ENCODE data around the gene LSM6. TPM values are rescaled to one million over a fixed set of nuclear protein-coding genes. Genes with fewer than 3 reads are reported as not detected.
A peak's percentile ranks its signal among the peaks of the same experiment; 100 is the strongest.

Gene LSM6
- 17.1 and 23.5 TPM in 2 replicates for total RNA-seq

DNA sequence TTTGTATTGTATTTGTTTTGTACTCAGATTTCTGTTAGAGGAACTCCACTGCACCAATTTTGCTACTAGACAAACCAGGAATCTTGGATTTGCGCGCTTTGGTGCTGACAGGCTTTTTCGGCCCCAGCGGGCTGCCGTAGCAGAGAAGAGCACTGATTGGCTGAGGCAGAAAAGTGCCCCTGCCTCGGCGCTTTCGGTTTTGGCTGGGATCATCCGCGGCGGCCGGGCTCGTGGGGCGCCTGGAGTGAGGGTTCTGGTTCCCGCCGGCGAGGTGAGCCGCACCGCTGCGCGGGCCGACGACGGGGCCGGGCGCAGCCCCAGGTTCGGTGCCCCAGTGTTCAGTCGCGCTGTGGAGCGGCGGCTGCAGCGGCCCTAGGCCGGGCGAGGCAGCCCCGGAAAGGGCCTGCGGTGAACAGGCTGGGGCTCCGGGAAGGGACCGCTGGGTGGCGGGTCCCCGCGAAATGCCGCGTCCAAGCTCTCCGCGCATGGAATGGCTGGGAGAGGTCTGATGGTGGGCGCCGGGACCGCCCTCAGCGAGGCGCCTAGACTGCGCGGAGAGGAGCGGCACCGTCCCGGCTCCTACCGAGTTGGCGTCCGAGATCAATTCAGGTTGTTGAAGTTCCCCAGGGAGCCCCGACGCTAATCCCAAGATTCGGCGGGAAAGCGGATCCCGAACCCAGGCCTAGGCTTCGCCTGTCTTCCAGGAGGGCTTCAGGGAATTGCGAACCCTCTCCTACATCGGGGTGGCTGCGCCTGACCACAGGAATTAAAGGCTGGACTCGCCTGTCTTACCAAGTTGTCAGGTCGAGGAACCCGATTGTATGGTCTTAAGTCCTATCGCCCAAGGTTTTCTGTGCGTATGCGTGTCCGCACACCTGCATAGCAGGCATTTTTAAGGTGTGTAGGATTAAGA, at the start of gene LSM6:
TSS of gene LSM6 (plus strand) at position 178 of the 913 bp plus-strand sequence. CDS start 7,204 bp downstream, outside the sequence.
- peak; percentile 75 to 87 for DNase-seq (ENCODE audit: low read depth in 2 of 2)

DNA sequence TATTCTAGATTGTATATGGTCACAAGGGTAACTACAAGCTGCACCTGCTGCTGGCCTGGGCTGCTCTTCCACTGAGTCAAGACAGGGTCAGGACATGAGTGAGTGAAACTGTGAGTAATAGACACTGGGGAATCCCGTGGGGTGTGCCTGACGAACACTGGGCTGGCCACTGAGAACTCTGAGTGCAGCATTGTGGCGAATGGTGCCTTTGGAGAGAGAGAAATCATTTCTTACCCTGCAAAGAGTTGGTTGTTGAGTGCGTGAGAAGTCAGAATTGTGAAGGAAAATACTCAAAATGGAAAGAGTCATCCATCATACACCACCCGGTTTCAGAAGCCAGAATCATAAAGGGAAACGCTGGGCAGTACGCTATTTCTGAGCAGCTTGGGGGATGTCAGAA, 43.1 kb upstream of the LSM6 start:
- DNase-seq (ENCODE audit: low read depth in 2 of 2) = no peak

DNA sequence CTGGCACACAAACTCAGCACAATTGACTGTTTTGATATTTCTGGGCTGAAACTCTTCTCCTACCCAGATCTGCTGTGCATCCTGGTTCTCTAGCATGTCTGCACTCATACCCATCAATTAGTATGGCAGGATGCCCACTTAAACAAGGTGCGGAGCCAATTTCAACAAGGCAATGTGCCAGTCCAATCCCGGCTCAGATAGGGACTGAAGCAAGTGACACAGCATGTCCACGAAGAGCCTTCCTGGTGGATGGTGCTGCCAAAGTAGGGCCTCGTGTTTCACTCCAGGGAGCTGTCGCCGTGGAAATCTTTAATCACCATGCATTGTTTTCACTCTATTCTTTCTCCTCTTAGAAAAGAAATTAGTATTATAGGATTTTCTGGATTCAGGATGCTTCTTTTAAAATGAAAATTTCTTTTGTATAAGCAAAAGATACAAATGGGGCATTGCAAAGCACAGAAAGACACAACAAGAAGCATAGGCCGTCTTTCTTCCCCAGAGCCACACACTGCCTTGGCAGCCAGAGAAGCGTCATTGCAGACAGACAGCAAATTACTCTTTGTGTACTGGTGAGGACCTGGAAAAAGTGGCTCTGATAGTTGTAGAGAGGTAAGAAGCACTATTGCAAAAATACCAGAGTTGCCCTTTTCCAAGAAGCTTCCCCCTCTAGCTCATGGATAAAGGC, 40.6 kb upstream of the LSM6 start:
- peak; percentile 70 to 85 for DNase-seq (ENCODE audit: low read depth in 2 of 2)

DNA sequence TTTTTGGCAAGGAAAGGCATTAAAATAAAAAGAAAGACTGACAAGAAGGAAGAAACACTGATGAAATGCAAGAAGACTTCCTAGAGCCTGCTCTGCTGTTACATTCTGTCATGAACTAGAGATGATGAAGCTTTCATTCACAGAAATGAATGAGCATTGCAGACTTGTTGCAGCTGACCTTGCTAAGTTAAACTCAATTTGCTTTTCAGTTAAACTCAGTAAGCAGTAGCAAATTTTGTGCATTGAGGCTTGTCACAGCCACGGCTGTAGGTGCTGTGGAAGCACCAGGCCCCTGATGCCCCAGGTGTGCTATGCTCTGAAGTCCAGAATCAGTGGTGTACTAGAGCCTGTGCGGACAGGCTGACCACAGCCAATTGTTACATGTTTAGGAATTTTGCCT, 39.6 kb upstream of the LSM6 start:
- no peak for DNase-seq (ENCODE audit: low read depth in 2 of 2)

DNA sequence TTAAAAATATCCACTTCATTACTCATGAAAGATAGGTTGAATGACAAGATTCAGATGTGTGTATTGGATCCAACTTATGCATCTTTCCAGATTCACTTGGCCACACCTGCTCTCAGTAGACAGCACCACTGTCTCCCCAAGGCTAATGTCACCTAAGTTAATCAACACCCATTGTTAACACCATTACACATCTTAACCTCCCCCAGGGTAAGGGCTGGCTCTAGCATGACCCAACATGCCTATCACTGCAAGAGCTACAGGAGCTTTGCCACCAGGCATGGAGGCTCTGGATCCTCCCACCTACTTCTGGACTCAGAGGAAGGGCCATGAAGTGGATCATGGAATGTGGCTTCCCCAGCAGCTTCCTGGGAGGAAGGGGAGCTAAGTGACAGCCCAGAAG, 32.8 kb upstream of the LSM6 start:
- no peak for DNase-seq (ENCODE audit: low read depth in 2 of 2)

DNA sequence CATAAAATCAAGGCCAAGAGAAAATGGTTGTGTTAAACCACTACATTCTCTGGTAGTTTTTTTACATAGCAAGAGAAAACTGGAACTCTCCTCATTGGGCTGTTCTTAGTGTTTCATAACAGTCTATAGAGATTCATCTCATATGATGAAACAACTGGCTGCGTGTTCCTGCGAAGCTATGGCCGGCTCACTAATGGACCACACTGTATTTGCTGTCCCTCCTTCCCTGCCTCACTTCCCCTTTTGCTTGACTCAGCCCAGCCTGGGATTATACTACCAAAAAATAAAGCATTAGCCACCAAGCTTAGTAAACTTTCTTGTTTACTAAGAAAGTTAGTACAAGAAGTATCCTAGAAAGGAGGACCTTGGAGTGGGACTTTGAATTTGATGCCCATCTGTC, 31.6 kb upstream of the LSM6 start:
- DNase-seq (ENCODE audit: low read depth in 2 of 2) = no peak

DNA sequence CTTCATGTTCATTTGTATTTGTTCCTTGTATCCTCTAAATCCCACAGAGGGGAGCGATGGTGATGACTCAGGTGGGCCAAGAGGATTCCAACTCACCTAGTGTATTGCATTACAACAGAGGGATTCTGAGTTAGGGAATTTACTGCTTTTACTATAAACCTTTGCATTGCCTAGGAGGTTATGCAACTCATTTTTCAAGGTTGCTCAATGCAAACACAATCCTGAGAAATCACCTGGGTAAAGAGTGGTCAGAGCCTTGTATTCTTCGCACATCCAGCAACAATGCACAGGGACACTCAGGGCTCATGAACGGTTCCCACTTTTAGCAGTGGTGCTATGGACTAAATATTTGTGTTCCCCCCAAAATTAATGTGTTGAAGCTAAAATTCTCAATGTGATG, 28.6 kb upstream of the LSM6 start:
- DNase-seq (ENCODE audit: low read depth in 2 of 2) = no peak

DNA sequence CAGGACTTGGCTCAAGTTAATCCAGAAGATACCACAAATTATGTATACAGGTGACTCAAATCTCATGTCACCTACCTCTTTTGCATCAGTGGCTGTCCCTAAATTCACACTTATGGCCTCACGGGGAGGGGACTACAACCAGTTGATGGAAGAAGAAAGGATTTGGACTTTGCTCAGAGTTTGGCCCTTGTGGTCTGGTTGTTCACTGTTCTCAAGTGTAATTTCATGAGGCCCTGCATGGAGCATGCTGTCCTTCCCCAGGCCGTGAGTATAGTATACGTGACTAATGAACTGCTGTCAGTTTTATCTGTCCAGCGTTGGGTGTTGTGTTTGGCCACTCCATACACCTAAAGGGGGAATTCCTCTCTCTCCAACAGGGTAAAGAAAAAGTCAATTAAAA, 27.5 kb upstream of the LSM6 start:
- DNase-seq (ENCODE audit: low read depth in 2 of 2) = no peak

DNA sequence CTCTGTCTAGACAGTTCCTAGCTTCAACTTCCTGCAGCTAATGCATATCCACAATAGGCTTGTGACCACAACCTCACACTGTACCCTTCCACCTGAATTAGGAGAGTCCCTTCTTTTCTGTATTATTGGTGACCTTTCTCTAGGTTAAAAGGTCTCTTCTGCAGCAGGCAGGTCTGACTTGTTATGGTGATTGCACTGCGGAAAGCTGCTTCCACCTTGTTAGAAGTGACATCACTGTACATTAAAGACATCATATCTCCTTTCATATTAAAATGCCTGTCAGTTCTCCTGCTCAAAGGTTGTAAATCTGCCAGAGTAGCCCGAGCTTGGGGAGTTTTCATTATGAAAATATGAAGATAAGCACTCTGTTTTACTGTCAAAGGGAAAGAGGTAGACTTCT, 21.5 kb upstream of the LSM6 start:
- no peak for DNase-seq (ENCODE audit: low read depth in 2 of 2)

DNA sequence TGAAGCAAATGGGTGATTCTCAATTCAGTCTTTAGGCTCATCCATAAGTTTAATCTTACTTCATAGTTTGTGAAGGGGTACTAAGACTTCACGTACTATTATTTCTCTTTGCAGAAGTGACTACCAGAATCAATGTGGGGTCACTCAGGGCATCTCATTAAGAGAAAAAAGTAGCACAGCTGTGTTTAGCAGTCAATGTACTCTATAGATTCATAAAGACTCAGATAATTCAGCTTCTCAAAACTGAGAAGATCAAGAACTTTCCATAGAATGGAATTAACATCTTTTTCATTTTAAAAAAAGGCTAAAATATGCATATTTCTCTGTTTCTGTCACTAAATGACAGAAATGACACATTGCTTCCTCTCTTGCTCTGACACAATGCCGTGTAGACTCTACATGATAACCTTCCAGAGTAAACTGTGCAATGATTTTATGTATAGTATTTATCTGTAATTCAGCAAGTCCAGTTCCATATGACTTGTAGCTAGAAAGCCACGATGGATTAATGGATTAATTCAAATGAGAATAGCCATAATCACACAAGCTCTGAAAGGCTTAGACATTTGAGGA, 20.3 kb upstream of the LSM6 start:
- DNase-seq (ENCODE audit: low read depth in 2 of 2) = no peak

DNA sequence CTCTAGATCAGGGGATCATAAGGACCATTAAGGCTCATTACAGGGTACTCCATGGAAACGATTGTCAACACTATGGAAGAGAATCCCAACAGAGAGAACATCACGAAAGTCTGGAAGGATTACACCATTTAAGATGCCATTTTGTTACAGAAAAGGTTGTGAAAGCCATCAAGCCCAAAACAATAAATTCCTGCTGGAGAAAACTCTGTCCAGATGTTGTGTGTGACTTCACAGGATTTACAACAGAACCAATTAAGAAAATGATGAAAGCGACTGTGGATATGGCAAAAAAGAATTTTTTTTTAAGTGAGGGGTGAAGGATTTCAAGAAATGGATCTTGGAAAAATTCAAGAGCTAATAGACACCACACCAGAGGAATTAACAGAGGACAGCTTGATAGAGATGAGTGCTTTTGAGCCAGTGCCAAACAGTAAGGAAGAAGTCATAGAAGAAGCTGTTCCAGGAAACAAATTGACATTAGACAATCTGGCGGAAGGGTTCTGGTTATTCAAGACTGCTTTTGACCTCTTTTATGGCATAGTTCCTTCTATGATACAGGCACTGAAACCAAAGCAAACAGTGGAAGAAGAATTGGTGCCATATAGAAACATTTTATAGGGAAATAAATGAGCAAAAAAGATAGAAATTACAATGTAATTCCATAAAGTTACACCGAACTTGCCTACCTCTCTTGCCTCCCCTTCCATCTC, 17.3 kb upstream of the LSM6 start:
- no peak for DNase-seq (ENCODE audit: low read depth in 2 of 2)

DNA sequence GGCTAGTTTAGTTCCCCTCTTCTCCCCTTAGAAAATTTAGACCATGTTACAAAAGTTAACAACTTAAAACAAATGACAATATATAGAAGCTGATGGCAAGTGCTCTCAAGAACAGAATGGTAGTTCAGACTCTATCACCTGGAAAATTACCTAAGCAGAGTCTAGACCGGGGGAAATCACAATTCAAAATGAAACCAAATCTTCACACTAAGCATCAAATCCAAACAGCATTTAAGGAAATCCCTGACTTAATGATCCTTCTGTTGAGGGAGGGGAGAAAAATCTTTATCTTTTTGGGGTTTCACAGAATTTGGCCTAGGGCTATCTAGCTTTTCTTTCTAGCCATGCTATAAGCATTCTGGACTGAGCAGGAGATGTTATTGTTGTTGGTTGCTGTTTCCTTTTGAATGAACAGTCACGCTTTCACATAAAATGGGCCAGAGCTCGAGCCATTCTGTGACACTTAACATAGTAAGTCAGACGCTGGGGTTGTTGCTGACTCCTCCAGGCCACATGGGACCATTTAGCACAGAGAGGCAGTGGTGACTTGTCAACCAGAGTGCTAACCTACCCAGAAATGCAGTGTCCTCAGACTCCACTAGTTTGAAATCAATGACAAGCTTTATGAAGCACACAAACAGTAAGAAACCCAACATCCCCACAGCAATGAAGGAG, 16.0 kb upstream of the LSM6 start:
- no peak for DNase-seq (ENCODE audit: low read depth in 2 of 2)

DNA sequence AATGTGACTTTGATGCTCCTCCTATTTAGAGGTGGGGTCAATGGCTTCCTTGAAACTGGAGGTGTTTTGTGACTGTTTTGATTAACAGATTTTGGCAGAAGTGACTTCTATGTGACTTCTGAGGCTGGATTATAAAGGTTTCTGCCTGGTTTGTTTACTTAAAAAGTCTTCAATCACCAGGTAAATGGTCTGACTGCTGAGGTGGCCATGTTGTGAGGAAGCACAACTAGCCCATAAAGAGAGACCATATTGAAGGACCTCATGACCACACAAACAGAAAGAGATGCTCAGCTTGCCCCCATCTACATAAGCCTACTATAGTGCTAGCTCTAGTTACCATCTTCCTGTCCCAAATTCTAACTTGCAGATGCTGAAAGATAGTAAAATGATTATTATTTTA, 14.3 kb upstream of the LSM6 start:
- DNase-seq (ENCODE audit: low read depth in 2 of 2) = no peak

DNA sequence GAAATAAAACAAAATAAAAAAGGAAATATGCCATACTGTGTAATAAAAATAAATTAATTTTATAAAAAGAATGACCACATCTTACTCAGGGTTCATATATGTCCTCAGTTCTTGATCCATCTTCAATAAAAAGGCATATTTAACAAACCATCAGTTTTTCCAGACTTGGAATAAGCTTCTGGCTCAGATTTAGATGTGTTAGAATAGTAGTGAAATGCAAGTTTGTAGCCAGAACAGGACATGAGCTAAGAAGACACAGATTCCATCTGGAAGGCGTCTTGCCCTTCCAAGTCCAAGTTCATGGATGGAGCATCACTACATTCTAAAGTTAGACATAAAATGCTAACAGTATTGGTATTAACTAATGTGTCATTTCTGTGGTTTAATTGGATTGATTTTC, 10.3 kb upstream of the LSM6 start:
- no peak for DNase-seq (ENCODE audit: low read depth in 2 of 2)

DNA sequence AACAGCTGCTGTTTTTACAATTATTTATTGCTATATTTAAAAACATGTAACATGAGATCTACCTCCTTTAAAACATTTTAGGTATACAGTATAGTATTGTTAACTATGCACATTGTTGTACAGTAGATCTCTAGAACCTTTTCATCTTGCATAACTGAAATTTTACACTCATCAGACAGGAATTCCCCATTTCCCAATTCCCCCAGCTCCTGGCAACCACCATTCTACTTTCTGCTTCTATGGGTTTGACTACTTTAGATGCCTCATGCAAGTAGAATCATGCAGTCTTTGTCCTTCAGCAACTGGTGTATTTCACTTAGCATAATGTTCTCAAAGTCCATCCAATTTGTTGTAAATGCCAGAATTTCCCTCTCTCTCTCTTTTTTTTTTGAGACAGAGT, 9.7 kb upstream of the LSM6 start:
- DNase-seq (ENCODE audit: low read depth in 2 of 2) = no peak

DNA sequence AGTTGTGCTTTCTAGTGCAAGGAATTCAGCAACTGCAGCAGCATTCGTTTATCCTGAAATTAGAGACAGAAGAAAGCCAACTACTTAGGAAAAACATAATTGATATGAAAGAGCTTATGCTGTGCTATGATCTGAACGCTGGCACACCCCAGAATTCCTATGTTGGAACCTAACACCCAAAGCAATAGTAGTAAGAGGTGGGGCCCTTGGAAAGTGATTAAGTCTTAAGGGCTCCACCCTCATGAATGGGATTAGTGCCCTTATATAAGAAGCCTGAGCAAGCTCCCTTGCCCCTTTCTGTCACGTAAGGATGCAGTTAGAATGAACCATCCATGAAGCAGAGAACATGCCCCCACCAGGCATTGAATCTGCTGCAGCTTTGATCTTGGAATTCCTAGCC, 5.4 kb upstream of the LSM6 start:
- DNase-seq (ENCODE audit: low read depth in 2 of 2) = no peak

DNA sequence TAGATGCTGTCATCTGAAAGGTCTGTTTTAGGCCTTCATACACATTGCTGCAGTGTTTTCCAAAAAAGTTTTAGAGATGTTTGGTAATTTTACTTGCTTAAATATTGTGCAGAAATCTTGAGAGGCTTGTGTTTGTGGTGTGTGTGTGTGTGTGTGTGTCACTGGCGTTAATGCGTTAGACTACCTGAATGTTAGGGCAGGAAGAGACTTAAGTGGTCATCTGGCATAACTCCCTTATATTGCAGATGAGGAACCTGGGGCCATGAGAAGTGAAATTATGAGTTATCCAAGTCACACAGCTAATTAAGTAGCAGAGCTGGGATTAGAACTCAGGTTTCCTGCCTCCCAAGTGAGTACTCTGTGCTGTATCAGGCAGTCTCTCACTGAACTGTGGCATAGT, 1.4 kb downstream of the LSM6 start:
- DNase-seq (ENCODE audit: low read depth in 2 of 2) = peak in 1 of 2 donors; percentile 7

DNA sequence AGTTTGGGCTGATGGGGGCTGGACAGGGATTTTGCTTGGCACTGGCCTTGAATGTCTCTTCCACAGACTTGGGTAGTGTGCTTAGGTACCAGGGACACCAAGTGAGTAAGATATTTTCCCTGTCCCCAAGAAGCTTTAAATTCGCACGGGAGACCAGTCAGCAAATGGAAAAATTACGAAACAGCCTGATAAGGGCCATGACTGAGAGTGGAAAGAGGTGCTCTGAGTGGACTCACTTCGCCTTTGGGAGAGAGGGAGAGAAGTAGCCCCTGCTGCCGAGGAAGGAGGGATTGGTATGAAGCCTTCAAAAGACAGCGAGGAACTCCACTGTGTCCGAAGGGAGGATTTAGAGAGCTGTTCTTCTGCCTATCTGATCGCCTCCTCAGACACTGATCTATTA, 2.6 kb downstream of the LSM6 start:
- DNase-seq (ENCODE audit: low read depth in 2 of 2) = no peak

DNA sequence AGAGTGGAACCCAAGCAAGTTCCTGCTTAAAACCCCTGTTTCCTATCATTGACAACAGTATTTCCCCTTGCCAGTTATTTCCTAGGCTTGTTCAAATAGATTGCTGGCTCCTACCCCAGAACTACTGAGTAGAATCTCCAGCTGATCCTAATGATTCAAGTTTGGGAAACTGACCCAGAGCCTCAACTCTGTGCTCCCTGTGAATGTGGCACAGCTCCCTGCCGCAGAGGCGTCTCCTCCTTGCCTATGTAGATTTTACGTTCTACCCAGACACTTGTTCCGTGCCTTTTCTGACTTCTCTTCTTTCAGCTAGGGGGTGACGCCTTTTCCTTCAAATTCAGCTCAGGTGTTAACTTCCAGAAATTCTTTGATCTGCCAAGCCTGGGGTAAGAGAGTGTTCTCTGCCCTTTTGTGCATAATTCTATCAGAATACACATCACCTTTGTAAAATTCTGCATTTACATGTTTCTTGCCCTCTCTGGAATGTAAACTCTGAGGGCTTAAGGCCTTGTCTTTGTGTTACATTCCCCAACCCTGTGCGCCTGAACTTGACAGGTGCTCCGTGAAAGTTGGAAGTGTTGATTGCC, 4.4 kb downstream of the LSM6 start:
- peak in 1 of 2 donors; percentile 7 for DNase-seq (ENCODE audit: low read depth in 2 of 2)

DNA sequence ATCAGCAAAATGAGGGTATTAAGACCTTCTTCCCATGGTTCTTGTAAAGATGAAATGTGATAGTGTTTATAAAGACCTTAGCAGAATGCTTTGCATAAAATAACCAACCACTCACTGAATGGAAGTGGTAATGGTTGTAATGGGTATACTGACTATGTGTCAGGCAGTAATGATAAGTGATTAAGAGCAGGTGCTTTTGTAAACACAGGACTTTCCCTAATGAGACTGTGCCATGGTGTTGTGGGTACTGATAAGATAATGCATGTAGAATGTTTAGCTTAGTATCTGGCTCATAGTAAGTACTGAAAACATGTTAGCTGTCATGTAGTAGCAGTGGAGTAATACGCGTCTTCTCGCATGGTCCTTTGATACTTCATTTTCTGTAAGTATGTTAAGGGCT, 6.9 kb downstream of the LSM6 start:
- no peak for DNase-seq (ENCODE audit: low read depth in 2 of 2)

DNA sequence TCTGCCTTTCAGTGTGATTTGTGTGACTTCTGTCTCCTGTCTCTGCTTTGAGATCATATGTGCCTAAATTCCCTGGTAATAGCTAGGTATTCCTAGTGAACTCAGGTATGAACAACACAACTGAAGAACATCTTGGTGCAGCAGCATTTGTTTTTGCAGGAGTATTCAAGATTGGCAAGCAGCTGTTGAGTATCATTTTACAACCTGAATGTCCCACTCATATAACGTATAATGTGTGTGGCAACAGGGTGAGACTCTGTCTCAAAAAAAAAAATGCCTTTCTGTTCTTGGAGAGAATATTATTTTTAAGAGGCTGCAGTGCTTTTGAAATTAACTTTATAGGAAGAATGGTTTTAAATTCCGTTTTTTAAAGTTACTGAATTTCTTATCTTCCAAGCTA, 7.7 kb downstream of the LSM6 start:
- DNase-seq (ENCODE audit: low read depth in 2 of 2) = no peak

Measured in dermis microvascular lymphatic vessel endothelial cell (primary cell).